H1 (cell line): ENCODE results near the gene RWDD1. TPM values are rescaled to one million over a fixed set of nuclear protein-coding genes. Genes with fewer than 3 reads are reported as not detected.

ENCODE experiments used
- BRCA1 ChIP-seq: IDR thresholded peaks from 2 replicates; pipeline ENCODE4 v1.6.1; 2012; ENCODE audit warnings: low read depth, low read length, improper control_type of control experiment
- CEBPB ChIP-seq: IDR thresholded peaks from 2 replicates; pipeline ENCODE4 v1.6.1; 2012; ENCODE audit warnings: low read depth, low read length
- FOSL1 ChIP-seq: IDR thresholded peaks from 2 replicates; pipeline ENCODE4 v1.6.1; 2011; ENCODE audit warnings: mild to moderate bottlenecking, low read depth, low read length, moderate library complexity; ENCODE audit not compliant: insufficient read depth
- JUN ChIP-seq: IDR thresholded peaks from 2 replicates; pipeline ENCODE4 v1.6.1; 2011; ENCODE audit warnings: low read depth, mild to moderate bottlenecking, improper control_type of control experiment, low read length
- NRF1 ChIP-seq: IDR thresholded peaks from 2 replicates; pipeline ENCODE4 v1.6.1; 2011; ENCODE audit warnings: mild to moderate bottlenecking, low read depth, low read length, improper control_type of control experiment
- POLR2A ChIP-seq, 2 experiments: IDR thresholded peaks; 1 replicate in 1 of 2; 2 replicates in 1 of 2; pipeline ENCODE4 v1.6.1; 2011; ENCODE audit warnings: low read depth in 2 of 2, low read length in 2 of 2, mild to moderate bottlenecking in 2 of 2; ENCODE audit errors: control extremely low read depth in 1 of 2
- RFX5 ChIP-seq: IDR thresholded peaks from 2 replicates; pipeline ENCODE4 v1.6.1; 2011; ENCODE audit warnings: low read depth, low read length, improper control_type of control experiment, borderline replicate concordance
- RNF2 ChIP-seq: fragments of 200-900, 300-1000 bp; sonication (generic); IDR thresholded peaks from 2 replicates; pipeline ENCODE4 v1.7.1; 2016; ENCODE audit warnings: borderline replicate concordance, low read depth, mild to moderate bottlenecking, antibody characterized with exemption, low read length; ENCODE audit not compliant: poor library complexity, severe bottlenecking; ENCODE audit errors: missing control alignments
- SP2 ChIP-seq: IDR thresholded peaks from 2 replicates; pipeline ENCODE4 v1.6.1; 2012; ENCODE audit warnings: mild to moderate bottlenecking, low read length, inconsistent platforms
- polyA plus RNA-seq, 7 experiments: library from polyadenylated mRNA; depleted of rRNA in 3 of 7; stranded (reverse) in 5 of 7; unstranded in 2 of 7; fragments of >200 nt in 5 of 7; fragments of 200-250 nt in 2 of 7; gene quantifications; 1 replicate in 5 of 7; 2 replicates in 1 of 7; 4 replicates in 1 of 7; pipeline versions ENCODE4 v1.2.1 to v1.2.3, GENCODE V29; 2011 to 2013; ENCODE audit warnings: missing spikeins in 2 of 7, mixed read lengths in 2 of 7
- total RNA-seq: library from RNA; stranded (reverse); fragmentation: NEBNext Ultra II Directional; extraction: Animal tissue kit (Norgen Biotek cat#: 25700); gene quantifications from 2 replicates; pipeline ENCODE4 v1.2.1, GENCODE V29; 2021
- TF ChIP-seq, protein P1 (sequence below): fragments of 300-600 bp; sonication (generic); IDR thresholded peaks from 2 replicates; pipeline ENCODE4 v1.7.1; 2012; ENCODE audit warnings: low read length, moderate library complexity, mild to moderate bottlenecking, inconsistent platforms; ENCODE audit not compliant: insufficient replicate concordance
- TF ChIP-seq, protein P2 (sequence below): IDR thresholded peaks from 2 replicates; pipeline ENCODE4 v1.6.1; 2011; ENCODE audit warnings: low read depth, mild to moderate bottlenecking, low read length; ENCODE audit not compliant: insufficient read depth
- TF ChIP-seq, protein P3 (sequence below): IDR thresholded peaks from 2 replicates; pipeline ENCODE4 v1.6.1; 2012; ENCODE audit warnings: inconsistent platforms

Gene RWDD1
- total and polyA plus RNA-seq, 2 of the 8 experiments (the other 6 are each of a cell fraction or from before 2014, with no cell fraction given), result 19.5 to 35.2 TPM

DNA sequence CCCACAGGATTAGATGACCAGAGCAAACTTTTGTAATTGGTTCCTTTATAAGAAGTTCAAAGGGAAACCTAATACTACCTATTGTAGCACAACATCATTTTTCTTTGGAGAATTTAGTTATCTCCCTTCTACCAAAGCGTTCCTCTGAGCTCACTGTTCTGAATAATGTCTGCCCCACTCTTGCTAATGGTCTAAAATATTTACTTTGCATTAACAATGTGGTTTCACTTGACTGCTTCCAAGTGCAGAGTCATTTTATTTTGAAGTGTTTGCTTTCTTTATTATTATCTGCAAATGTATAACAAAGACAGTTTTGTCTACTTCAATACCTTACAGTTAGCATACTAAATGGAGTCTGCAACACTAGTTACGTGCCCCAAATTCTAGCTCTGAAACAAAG is 40.9 kb upstream of the RWDD1 start (continued):
- TF ChIP-seq, protein P1, sequence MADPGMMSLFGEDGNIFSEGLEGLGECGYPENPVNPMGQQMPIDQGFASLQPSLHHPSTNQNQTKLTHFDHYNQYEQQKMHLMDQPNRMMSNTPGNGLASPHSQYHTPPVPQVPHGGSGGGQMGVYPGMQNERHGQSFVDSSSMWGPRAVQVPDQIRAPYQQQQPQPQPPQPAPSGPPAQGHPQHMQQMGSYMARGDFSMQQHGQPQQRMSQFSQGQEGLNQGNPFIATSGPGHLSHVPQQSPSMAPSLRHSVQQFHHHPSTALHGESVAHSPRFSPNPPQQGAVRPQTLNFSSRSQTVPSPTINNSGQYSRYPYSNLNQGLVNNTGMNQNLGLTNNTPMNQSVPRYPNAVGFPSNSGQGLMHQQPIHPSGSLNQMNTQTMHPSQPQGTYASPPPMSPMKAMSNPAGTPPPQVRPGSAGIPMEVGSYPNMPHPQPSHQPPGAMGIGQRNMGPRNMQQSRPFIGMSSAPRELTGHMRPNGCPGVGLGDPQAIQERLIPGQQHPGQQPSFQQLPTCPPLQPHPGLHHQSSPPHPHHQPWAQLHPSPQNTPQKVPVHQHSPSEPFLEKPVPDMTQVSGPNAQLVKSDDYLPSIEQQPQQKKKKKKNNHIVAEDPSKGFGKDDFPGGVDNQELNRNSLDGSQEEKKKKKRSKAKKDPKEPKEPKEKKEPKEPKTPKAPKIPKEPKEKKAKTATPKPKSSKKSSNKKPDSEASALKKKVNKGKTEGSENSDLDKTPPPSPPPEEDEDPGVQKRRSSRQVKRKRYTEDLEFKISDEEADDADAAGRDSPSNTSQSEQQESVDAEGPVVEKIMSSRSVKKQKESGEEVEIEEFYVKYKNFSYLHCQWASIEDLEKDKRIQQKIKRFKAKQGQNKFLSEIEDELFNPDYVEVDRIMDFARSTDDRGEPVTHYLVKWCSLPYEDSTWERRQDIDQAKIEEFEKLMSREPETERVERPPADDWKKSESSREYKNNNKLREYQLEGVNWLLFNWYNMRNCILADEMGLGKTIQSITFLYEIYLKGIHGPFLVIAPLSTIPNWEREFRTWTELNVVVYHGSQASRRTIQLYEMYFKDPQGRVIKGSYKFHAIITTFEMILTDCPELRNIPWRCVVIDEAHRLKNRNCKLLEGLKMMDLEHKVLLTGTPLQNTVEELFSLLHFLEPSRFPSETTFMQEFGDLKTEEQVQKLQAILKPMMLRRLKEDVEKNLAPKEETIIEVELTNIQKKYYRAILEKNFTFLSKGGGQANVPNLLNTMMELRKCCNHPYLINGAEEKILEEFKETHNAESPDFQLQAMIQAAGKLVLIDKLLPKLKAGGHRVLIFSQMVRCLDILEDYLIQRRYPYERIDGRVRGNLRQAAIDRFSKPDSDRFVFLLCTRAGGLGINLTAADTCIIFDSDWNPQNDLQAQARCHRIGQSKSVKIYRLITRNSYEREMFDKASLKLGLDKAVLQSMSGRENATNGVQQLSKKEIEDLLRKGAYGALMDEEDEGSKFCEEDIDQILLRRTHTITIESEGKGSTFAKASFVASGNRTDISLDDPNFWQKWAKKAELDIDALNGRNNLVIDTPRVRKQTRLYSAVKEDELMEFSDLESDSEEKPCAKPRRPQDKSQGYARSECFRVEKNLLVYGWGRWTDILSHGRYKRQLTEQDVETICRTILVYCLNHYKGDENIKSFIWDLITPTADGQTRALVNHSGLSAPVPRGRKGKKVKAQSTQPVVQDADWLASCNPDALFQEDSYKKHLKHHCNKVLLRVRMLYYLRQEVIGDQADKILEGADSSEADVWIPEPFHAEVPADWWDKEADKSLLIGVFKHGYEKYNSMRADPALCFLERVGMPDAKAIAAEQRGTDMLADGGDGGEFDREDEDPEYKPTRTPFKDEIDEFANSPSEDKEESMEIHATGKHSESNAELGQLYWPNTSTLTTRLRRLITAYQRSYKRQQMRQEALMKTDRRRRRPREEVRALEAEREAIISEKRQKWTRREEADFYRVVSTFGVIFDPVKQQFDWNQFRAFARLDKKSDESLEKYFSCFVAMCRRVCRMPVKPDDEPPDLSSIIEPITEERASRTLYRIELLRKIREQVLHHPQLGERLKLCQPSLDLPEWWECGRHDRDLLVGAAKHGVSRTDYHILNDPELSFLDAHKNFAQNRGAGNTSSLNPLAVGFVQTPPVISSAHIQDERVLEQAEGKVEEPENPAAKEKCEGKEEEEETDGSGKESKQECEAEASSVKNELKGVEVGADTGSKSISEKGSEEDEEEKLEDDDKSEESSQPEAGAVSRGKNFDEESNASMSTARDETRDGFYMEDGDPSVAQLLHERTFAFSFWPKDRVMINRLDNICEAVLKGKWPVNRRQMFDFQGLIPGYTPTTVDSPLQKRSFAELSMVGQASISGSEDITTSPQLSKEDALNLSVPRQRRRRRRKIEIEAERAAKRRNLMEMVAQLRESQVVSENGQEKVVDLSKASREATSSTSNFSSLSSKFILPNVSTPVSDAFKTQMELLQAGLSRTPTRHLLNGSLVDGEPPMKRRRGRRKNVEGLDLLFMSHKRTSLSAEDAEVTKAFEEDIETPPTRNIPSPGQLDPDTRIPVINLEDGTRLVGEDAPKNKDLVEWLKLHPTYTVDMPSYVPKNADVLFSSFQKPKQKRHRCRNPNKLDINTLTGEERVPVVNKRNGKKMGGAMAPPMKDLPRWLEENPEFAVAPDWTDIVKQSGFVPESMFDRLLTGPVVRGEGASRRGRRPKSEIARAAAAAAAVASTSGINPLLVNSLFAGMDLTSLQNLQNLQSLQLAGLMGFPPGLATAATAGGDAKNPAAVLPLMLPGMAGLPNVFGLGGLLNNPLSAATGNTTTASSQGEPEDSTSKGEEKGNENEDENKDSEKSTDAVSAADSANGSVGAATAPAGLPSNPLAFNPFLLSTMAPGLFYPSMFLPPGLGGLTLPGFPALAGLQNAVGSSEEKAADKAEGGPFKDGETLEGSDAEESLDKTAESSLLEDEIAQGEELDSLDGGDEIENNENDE, result no peak
- no peak for TF ChIP-seq BRCA1
- no peak for TF ChIP-seq POLR2A (IDR thresholded peaks at IDR 0.05; ENCODE audit: control extremely low read depth in 1 of 2, low read depth in 2 of 2, low read length in 2 of 2)
- TF ChIP-seq, protein P2, sequence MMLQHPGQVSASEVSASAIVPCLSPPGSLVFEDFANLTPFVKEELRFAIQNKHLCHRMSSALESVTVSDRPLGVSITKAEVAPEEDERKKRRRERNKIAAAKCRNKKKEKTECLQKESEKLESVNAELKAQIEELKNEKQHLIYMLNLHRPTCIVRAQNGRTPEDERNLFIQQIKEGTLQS, result no peak
- TF ChIP-seq RNF2, result no peak
- no peak for TF ChIP-seq RFX5
- TF ChIP-seq SP2, result no peak
- no peak for TF ChIP-seq JUN
- TF ChIP-seq, protein P3, sequence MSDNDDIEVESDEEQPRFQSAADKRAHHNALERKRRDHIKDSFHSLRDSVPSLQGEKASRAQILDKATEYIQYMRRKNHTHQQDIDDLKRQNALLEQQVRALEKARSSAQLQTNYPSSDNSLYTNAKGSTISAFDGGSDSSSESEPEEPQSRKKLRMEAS, result no peak
- no peak for TF ChIP-seq CEBPB
- TF ChIP-seq NRF1, result no peak
- no peak for TF ChIP-seq FOSL1
